HG03565 (cell line): ENCODE data around the gene HOXB9.

Source experiments
- ATAC-seq: cut with Tn5 transposase; IDR thresholded peaks from one replicate; pipeline ENCODE4 v1.9.1; 2021; ENCODE audit warnings: mild to moderate bottlenecking, moderate library complexity; ENCODE audit not compliant: unreplicated experiment

Gene HOXB9

GRCh38 chr17:48626245-48627117 lies at the start of gene HOXB9:
Gene HOXB9 (minus strand): TSS chr17:48626358. CDS start chr17:48626269, 89 bp downstream.
- no peak for ATAC-seq

DNA sequence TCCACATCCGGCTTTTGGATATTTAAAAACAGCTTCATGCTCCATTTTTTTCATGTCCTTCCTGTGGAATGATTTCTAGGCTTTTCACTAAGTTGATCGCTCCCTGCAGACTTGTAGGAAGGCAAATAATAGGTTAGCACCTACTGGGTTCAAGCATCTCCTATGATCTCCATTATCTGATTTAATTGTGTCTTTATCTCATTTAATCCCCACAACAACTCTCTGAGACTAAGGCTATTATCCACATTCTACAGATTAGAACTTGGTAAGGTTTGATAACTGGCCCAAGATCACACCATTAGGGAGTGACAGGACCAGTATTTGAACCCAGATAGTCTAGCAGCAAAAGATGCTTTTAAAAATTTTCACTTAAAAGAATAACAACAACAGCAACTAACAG lies 46.2 kb upstream of the HOXB9 start:
- no peak for ATAC-seq

DNA sequence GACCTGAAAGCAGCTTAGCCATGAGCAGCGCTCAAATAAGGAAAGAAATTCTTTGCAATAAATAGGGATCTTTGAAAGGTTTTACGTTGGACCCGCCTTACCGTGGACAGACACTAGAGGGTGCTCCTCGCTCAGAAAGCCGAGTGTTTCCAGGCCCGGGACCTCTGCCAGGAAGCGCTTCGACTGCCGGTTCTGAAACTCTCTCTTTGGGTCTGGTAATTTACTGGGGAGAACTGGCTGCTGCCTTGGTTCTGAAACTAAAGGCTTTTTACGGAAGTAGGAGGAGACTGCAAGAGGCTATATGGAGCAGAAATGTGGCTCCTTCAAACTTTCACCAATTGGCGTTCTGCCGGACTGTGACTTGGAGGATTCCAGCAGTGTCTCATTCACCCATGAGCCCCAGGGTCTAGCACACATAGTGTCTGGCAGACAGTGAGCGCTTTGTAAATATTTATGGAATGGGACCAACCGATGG lies 45.6 kb upstream of the HOXB9 start:
- ATAC-seq, result no peak

DNA sequence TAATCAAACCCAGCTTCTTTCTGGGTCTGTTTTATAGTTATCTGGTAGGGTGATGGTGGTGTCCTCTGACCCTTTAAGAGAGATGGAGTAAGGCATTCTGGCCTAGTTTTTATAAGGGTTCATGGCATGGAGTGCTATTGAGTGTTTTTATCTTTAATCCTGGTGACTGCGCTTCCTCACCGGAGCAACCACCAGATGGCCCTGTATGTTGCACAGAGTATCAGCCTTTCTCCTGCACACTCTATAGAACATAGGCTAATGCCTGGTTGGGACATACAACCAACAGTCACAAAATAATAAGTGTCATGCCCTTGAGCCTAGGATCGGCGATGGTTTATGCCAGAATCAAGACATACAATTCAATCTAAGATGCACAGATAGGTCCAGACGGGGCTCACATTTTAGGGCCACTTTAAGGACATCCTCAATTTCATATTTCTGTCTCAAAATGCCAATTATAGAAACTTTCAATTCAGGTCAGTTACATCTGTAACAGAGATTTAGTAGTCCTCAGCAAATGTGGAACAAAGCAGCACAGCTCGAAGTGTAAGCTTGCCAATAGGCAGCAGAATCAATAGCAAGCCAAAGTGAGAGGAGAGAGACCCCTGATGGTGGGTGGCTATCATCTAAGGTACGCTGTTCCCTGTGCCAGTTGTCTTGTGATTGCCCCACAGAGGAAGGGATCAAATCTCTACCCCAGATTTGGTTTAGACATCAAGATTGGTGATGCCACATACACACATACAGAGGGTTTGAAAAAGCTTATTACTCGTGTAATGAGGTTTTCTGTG lies 37.2 kb upstream of the HOXB9 start:
- ATAC-seq, result no peak

DNA sequence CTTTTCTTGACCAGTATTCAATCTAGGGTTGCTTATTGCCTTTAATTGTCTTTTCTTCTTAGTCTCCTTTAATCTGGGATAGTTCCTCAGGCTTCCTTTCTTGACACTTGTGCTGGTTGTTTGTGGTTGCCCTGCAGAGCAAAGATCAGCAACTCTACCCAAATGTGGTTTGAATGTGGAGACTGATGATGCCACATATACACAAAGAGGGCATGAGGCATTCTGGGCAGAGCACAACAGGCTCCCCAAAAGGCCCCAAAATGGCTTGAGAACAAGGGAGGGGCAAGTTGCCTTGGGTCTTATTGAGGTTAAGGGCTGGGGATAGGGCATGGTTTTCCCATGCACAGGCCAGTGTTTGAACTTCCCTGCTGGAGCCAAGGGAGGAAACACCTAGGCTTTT lies 29.8 kb upstream of the HOXB9 start:
- no peak for ATAC-seq

DNA sequence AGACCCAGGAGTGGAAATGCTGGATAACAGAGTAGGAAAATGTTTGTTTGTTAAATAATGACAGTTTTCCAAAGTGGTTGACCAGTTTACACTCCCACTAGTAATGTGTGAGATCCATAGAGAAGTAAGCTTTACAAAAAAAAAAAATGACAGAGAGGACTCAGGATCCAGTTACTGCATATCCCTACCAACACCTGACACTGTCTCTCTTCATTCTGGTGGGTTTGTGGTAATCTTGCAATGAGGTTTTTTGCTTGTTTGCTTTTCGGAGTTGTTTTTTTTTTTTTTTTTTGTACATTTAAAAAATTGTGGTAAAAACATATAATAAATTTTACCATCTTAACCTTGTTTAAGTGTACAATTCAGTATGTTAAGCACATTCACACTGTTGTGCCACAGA lies 23.6 kb upstream of the HOXB9 start:
- ATAC-seq, result no peak

DNA sequence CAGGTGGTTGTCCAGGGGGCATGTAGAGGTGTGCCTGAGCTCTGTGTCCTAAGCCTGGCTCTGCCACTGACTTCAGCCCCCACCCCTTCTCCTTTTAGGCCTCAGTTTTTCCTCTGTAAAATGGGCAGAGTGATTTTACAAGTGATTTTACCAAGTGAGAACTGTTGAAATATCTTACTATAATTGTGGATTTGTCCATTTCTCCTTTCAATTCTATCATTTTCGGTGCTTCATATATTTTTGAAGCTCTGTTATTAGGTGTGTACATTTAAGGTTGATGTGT lies 21.7 kb upstream of the HOXB9 start:
- ATAC-seq, result no peak

DNA sequence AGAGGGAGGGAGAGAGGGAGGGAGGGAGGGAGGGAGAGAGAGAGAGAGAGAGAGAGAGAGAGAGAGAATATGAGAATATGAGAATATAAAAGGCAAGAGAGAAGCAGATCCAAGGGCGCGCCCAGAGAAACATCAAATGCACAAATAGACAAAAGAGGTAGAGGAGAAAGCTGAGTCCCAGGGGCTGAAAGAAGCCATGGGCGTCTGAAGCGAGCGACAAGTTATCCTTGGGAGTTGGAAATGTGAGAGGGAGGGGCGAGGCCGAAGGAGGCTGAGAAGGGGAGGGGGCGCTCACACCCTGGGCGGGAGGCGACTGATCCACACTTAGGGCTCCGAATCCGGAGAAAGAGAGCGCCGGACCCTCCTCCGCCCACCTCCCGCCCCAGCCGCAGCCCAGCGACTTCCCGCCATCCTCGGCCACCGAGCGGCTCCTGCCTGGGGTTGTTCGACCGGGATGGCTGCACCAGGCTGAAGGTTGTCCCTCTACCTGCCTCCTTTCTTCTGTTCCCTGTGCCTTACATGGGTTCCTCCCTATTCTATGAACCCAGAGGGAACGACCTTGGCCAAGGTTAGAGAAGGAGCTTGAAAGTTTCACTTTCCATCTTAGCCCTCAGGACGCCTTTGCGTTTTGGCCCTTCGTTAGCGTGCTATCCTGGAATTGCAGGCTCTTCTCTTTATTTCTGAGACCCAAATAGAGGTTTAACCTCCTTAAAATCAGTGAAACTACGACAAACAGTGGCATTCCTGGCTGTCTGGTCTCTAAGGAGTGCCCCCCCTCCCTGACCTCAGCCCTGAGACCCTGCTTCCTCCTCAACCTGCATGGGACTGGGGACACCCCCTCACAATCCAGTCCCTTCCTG lies 21.2 kb upstream of the HOXB9 start:
- no peak for ATAC-seq

GRCh38 chr17:48646183-48647102 lies 20.3 kb upstream of the HOXB9 start:
- no peak for ATAC-seq

DNA sequence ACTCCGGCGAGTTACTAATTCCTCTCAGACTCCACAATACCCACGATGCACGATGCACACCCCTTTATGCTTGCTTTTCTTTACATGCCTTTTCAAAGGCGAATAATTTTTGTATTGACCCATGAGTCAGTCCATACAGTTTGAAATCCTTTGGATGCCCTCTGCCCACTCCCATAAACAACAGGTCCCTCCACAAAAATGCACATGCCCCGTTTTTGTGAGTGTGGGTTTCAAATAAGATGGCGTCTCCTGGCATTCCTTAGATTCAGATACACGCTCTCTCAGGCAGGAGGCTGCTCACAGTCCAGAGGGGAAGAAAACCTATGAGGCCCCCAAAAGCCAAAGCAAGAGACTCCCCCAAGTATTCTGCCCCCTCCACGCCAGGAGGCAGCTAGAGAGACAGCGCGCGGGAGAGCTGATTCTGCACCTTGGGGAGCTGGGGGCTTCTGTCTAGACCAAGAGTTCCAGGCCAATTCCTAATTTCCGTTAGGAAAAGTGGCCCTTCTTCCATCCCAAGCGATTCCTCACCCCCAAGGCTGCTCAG lies 19.6 kb upstream of the HOXB9 start:
- no peak for ATAC-seq

DNA sequence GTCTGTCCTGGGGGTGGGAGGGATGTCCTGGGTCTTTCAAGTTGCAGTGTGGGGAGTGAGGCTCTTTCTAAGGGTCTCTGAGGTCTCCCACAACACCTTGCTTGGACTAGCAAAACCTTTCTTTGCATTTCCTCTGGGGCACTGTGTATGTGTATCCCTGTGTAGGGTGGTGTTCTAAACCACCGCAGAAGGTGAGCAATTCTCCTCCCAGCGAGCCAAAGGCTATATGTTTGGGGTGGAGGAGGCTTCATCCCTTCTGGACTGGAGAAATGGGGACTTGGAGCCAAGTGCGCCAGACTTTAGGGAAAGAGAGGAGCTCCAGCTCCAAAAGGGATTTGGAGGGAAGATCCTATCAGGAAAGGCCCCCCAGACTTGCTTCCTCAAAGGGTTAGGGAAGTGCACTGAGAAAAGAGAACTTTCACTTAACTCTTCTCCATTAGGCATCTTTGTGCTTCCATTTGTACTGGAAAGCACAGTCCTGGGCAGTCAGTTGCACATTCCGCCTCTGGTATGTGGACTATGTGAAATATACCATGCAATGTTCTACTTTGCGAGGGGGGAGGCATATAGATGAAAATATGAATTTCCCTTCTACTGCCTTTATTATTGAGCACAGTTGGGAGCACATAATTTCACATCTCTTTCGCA lies 18.9 kb upstream of the HOXB9 start:
- ATAC-seq, result no peak

DNA sequence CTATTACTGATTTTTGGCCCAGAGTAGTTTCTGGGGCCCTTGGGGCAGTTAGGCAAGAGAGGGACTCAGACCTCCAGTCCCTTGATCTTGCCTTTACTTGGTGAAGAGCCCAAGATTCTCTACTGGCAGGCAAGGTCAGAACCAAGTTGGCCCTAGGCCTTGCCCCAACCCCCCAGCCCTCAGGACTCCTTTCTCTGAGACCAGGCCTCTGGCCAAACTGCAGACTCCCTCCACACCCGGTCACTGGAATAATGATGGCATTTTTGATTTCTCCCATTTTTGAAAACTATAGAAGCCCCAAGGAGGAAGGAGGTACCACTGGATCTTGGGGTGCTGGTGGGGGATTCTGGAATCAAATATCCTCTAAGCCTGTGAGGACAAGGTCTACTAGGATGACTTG lies 18.0 kb upstream of the HOXB9 start:
- no peak for ATAC-seq

- no peak for ATAC-seq
Measured at GRCh38 chr17:48643697-48644012, 17.5 kb upstream of the HOXB9 start.

DNA sequence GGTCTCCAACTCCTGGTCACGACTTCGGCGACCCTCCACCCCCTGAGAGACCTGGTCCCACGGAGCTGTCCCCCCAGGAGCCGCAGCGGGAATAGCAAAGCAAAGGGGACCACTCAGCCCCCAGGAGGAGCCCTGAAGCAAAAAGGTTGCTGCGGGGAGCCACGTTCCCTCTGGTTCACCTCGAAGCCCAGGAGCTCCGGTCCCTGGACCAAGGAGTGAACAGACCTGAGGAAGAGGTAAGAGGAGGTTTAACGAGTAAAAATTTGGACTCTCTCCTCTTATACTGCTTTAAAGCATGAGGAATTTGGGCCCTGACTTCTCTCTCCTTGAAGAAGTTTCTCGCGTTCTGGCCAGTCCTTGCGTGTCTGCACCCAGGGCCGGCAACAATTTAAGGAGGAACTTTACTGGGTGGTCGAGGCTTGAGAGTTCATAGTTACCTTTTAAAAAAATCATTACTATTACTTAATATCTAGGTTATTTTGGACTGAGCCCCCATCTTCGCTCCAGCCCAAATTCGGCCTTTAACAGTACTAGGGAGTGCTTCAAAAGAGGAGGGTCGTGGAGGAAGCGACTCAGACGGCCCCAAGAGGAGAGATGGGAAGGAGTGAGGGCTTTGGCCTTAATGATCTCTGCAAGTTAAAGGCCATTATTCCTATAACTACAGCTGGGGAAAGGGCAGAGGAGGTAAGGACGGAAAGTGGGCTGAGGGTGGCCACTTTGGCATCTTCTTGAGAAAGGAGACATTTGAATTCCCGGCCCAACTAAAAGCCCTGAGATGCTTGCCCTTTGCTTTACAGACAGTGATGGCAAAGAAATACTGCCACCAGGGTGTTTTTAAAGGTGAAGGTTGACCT lies 16.9 kb upstream of the HOXB9 start:
- ATAC-seq, result no peak

GRCh38 chr17:48642059-48642842 lies 16.1 kb upstream of the HOXB9 start:
- ATAC-seq, result no peak

- no peak for ATAC-seq
Measured at GRCh38 chr17:48641541-48642058, 15.4 kb upstream of the HOXB9 start.

GRCh38 chr17:48640858-48641180 lies 14.7 kb upstream of the HOXB9 start:
- ATAC-seq, result no peak
